GM12878 (cell line): ENCODE results near the gene DZANK1. TPM values are rescaled to one million over a fixed set of nuclear protein-coding genes. Genes with fewer than 3 reads are reported as not detected.

ENCODE experiments used
- ATAC-seq: fragments of 200-7000 bp; cut with Tn5 transposase; 3 replicates; pipeline ENCODE4 v1.9.1; 2020; ENCODE audit warnings: mild to moderate bottlenecking, moderate library complexity
- BruUV-seq: library from RNA; stranded (reverse); fragments of 400-500 nt; replicated peaks from 2 replicates; lab custom pipeline; 2021; lab: Mats Ljungman, UMichigan
- CTCF ChIA-PET: fragments of 300-600 bp; sonication (Branson Sonifier 250); formaldehyde crosslinking; extraction: SDS; loops from one replicate; lab custom pipeline; 2021; ENCODE audit warnings: inconsistent platforms; lab: Yijun Ruan, JAX
- POLR2A ChIA-PET: fragments of 350-600 bp; formaldehyde crosslinking; extraction: SDS; loops from one replicate; lab custom pipeline; 2021; ENCODE audit warnings: inconsistent platforms; lab: Charles Lee
- RAD21 ChIA-PET: fragments of 300-600 bp; sonication (Branson Sonifier 250); formaldehyde crosslinking; loops from one replicate; lab custom pipeline; 2023; ENCODE audit warnings: antibody characterized with exemption; ENCODE audit not compliant: unreplicated experiment; lab: Charles Lee
- SMC1A ChIA-PET: fragments of 300-600 bp; sonication (Branson Sonifier 250); formaldehyde crosslinking; loops from one replicate; lab custom pipeline; 2023; ENCODE audit not compliant: unreplicated experiment, uncharacterized antibody; lab: Charles Lee
- DNase-seq: peaks from one replicate; pipeline ENCODE4 v3.0.0-alpha.2; 2011; ENCODE audit warnings: low read depth, low spot score
- FAIRE-seq: peaks from 3 replicates; lab custom pipeline; 2011; peaks lifted over from hg19 to GRCh38; lab: Jason Lieb, UNC
- H2AFZ ChIP-seq: 2 replicates; pipeline ENCODE4 v1.6.0; 2011; ENCODE audit warnings: low read depth, low read length, control low read depth; ENCODE audit not compliant: control insufficient read depth
- H3K27ac ChIP-seq: 2 replicates; pipeline ENCODE4 v1.5.1; 2011; ENCODE audit warnings: control low read depth; ENCODE audit not compliant: control insufficient read depth, insufficient read depth
- H3K27me3 ChIP-seq, 2 experiments: replicated peaks in 1 of 2; 2 replicates each; pipeline versions ENCODE4 v1.6.0 to v1.6.1; 2011; ENCODE audit warnings: low read length in 1 of 2; ENCODE audit not compliant: control insufficient read depth in 2 of 2, insufficient read depth in 2 of 2
- H3K36me3 ChIP-seq, 2 experiments: 2 replicates each; pipeline ENCODE4 v1.5.1; 2011; ENCODE audit warnings: low read length in 1 of 2; ENCODE audit not compliant: control insufficient read depth in 2 of 2, insufficient read depth in 2 of 2
- H3K4me1 ChIP-seq: 2 replicates; pipeline ENCODE4 v1.6.1; 2011; ENCODE audit warnings: mild to moderate bottlenecking, low read length, moderate library complexity, mixed read lengths; ENCODE audit not compliant: control insufficient read depth, insufficient read depth
- H3K4me2 ChIP-seq: 2 replicates; pipeline ENCODE4 v1.6.0; 2011; ENCODE audit warnings: control low read depth; ENCODE audit not compliant: control insufficient read depth, insufficient read depth
- H3K4me3 ChIP-seq: fragments of 200-600 bp; sonication (generic); 2 replicates; pipeline ENCODE4 v1.5.1; 2016
- H3K79me2 ChIP-seq: 2 replicates; pipeline ENCODE4 v1.6.0; 2011; ENCODE audit warnings: low read length; ENCODE audit not compliant: control insufficient read depth, insufficient read depth
- H3K9ac ChIP-seq: 2 replicates; pipeline ENCODE4 v1.8.0; 2011; ENCODE audit warnings: low read length, control low read depth, mixed read lengths; ENCODE audit not compliant: control insufficient read depth, insufficient read depth
- H3K9me3 ChIP-seq: replicated peaks from 3 replicates; pipeline ENCODE4 v1.5.1; 2011; ENCODE audit warnings: mild to moderate bottlenecking, low read length; ENCODE audit not compliant: control insufficient read depth, insufficient read depth
- H4K20me1 ChIP-seq: 2 replicates; pipeline ENCODE4 v1.6.0; 2011; ENCODE audit not compliant: control insufficient read depth, insufficient read depth
- BCLAF1 ChIP-seq: fragments of 450-650 bp; IDR thresholded peaks from 2 replicates; pipeline ENCODE4 v1.6.1; 2017; ENCODE audit warnings: antibody characterized with exemption, mild to moderate bottlenecking, moderate library complexity
- BHLHE40 ChIP-seq, 2 experiments: fragments of 450-650 bp in 1 of 2; IDR thresholded peaks; 2 replicates each; pipeline ENCODE4 v1.6.1; 2011 to 2017; ENCODE audit warnings: low read depth in 2 of 2, borderline replicate concordance in 1 of 2, improper control_type of control experiment in 1 of 2, low read length in 1 of 2, mild to moderate bottlenecking in 1 of 2
- EED ChIP-seq: sonication (generic); IDR thresholded peaks from 2 replicates; pipeline ENCODE4 v1.6.1; 2016; ENCODE audit warnings: antibody characterized with exemption, low read depth
- HDGF ChIP-seq: fragments of 450-650 bp; IDR thresholded peaks from 2 replicates; pipeline ENCODE4 v1.6.1; 2016; ENCODE audit warnings: antibody characterized with exemption
- IKZF1 ChIP-seq: fragments of 450-650 bp; conservative IDR thresholded peaks from 2 replicates; pipeline ENCODE4 v1.6.1; 2017; ENCODE audit warnings: antibody characterized with exemption, mild to moderate bottlenecking
- IKZF2 ChIP-seq, 2 experiments: fragments of 450-650 bp; IDR thresholded peaks; 2 replicates each; pipeline ENCODE4 v1.6.1; 2017; ENCODE audit warnings: mild to moderate bottlenecking in 2 of 2, moderate library complexity in 2 of 2
- NR2F1 ChIP-seq: fragments of 450-650 bp; conservative IDR thresholded peaks from 2 replicates; pipeline ENCODE4 v1.6.1; 2017; ENCODE audit warnings: mild to moderate bottlenecking
- SIN3A ChIP-seq: IDR thresholded peaks from 2 replicates; pipeline ENCODE4 v1.6.1; 2012; ENCODE audit warnings: low read depth, low read length, improper control_type of control experiment
- SIX5 ChIP-seq: IDR thresholded peaks from 2 replicates; pipeline ENCODE4 v1.6.1; 2011; ENCODE audit warnings: mild to moderate bottlenecking, low read depth, low read length, moderate library complexity; ENCODE audit not compliant: severe bottlenecking
- SMARCA5 ChIP-seq: fragments of 450-650 bp; IDR thresholded peaks from 2 replicates; pipeline ENCODE4 v1.6.1; 2017; ENCODE audit warnings: mild to moderate bottlenecking
- TARDBP ChIP-seq: IDR thresholded peaks from 2 replicates; pipeline ENCODE4 v1.6.1; 2016; ENCODE audit warnings: borderline replicate concordance
- YY1 ChIP-seq: IDR thresholded peaks from 2 replicates; pipeline ENCODE4 v1.6.1; 2011; ENCODE audit warnings: low read depth, mild to moderate bottlenecking, low read length
- whole genome bisulfite sequencing: methylation state at CpG from one replicate; pipeline ENCODE4 v1.1.6; 2016; ENCODE audit warnings: low lambda C conversion rate; ENCODE audit not compliant: insufficient replicate concordance, insufficient coverage; ENCODE audit errors: missing lambda C conversion rate; 5-methylcytosine and 5-hydroxymethylcytosine counted together
- in situ Hi-C: fragments of 300-500 bp; cut with MboI; formaldehyde crosslinking; loops from 9 replicates; pipeline ENCODE4 v1.14.3; 2018; ENCODE audit warnings: mixed read lengths
- intact Hi-C: fragments of 100-400 bp; cut with micrococcal nuclease; formaldehyde crosslinking; loops from one replicate; pipeline ENCODE4 v1.14.2; 2022; ENCODE audit not compliant: unreplicated experiment
- polyA plus RNA-seq, 11 experiments: library from polyadenylated mRNA; depleted of rRNA in 4 of 11; unstranded in 6 of 11; stranded (reverse) in 5 of 11; fragments of >200 nt; fragmentation: Nextera tagmentation in 4 of 11; fragmentation: Illumina TruSeq in 1 of 11; extraction: Ambion mirVana in 4 of 11; extraction: Trizol in 1 of 11; gene quantifications; 1 replicate in 1 of 11; 2 replicates in 10 of 11; pipeline versions ENCODE4 v1.2.1 to v1.2.3, GENCODE V29; 2011 to 2016; ENCODE audit warnings: inconsistent platforms in 2 of 11, missing spikeins in 2 of 11, low read depth in 1 of 11
- total RNA-seq, 4 experiments: library from RNA; depleted of rRNA in 3 of 4; stranded (reverse); fragments of >200 nt in 3 of 4; fragmentation: Illumina TruSeq in 1 of 4; extraction: Trizol in 1 of 4; gene quantifications; 2 replicates each; pipeline versions ENCODE4 v1.2.1 to v1.2.3, GENCODE V29; 2013 to 2021
- TF ChIP-seq, protein P1 (sequence below): fragments of 450-650 bp; IDR thresholded peaks from 2 replicates; pipeline ENCODE4 v1.6.1; 2016; ENCODE audit warnings: mild to moderate bottlenecking, moderate library complexity, borderline replicate concordance

The DZANK1 gene
- total and polyA plus RNA-seq, 10 of the 15 experiments (the other 5 are each of a cell fraction or from before 2014, with no cell fraction given) = 3.6 to 12.6 (median 6.5) TPM

GRCh38 chr20:18496740-18497592, 30.1 kb upstream of the DZANK1 start, which contains the start of gene RBBP9:
TSS of gene RBBP9 (minus strand) at chr20:18497225. CDS start at chr20:18497167, 58 bp downstream.
- 4% methylated on average over 31 of the region's 31 CpGs for WGBS
- ATAC-seq (peak; percentile 100), DNase-seq (peak; percentile 31), FAIRE-seq (peak; percentile 27)
- in situ Hi-C loops = no loop called here
- Histone ChIP-seq H4K20me1 (no peaks in the 10 kb centered on the region), H2AFZ (peak within 1 kb of the TSS; percentile 94), H3K36me3 (0 out of 4 replicates have a peak, but pooled peaks cover 0 to 3% of the 10 kb centered on the region in 2 experiments), H3K9me3 (no peaks in the 10 kb centered on the region), H3K27me3 (no peaks in the 10 kb centered on the region), H3K4me3 (peak within 1 kb of the TSS; percentile 73), H3K4me2 (peak within 1 kb of the TSS; percentile 1), H3K79me2 (no peaks in the 10 kb centered on the region), H3K27ac (peak within 1 kb of the TSS; percentile 45), H3K4me1 (no peaks in the 10 kb centered on the region), H3K9ac (peak within 1 kb of the TSS; percentile 58)
- CTCF ChIA-PET = interaction anchor here (0.7 to 5.2 kb wide), 7 partner anchors 8 to 83 kb away, joined by 3 to 46 read pairs (median 4); partner anchors contain the start of genes DZANK1, POLR3F and SEC23B
- POLR2A ChIA-PET = interaction anchor here (0.7 to 4.7 kb wide), 6 partner anchors 9 to 209 kb away, joined by 3 to 96 read pairs (median 6); partner anchors contain the start of genes DZANK1, POLR3F, SEC23B and SMIM26
- RAD21 ChIA-PET = interaction anchor here (1.0 to 4.0 kb wide), 11 partner anchors 8 to 926 kb away, joined by 3 to 67 read pairs (median 4); partner anchors contain the start of genes DZANK1, POLR3F and SEC23B
- BruUV-seq = no TSS peak
- SMC1A ChIA-PET = interaction anchor here (0.9 to 3.9 kb wide), 10 partner anchors 10 to 84 kb away, joined by 3 to 83 read pairs (median 5); partner anchors contain the start of genes DZANK1, POLR3F and SEC23B
- intact Hi-C loops = loop anchor here (1.0 to 2.0 kb wide), 2 partner anchors 10 to 70 kb away; partner anchors contain the start of genes SEC23B and SMIM26
- peak in 1 of 2 experiments; percentile 31; a peak in 1 of 4 replicates for TF ChIP-seq BHLHE40 (IDR thresholded peaks at IDR 0.05; ENCODE audit: borderline replicate concordance in 1 of 2, low read depth in 2 of 2, low read length in 1 of 2)
- TF ChIP-seq YY1 = peak; percentile 92
- no peak for TF ChIP-seq NR2F1
- TF ChIP-seq TARDBP = peak; percentile 76; the same call in 1 of the 2 replicates
- peak; percentile 86 for TF ChIP-seq IKZF1
- TF ChIP-seq SMARCA5 = 0 out of 2 replicates have a peak, but pooled peaks have one; percentile 41
- peak; percentile 46 to 52; a peak in 3 of 4 replicates for TF ChIP-seq IKZF2 (IDR thresholded peaks at IDR 0.05)
- peak; percentile 59; the same call in 1 of the 2 replicates for TF ChIP-seq HDGF
- no peak for TF ChIP-seq BCLAF1
- TF ChIP-seq, protein P1, sequence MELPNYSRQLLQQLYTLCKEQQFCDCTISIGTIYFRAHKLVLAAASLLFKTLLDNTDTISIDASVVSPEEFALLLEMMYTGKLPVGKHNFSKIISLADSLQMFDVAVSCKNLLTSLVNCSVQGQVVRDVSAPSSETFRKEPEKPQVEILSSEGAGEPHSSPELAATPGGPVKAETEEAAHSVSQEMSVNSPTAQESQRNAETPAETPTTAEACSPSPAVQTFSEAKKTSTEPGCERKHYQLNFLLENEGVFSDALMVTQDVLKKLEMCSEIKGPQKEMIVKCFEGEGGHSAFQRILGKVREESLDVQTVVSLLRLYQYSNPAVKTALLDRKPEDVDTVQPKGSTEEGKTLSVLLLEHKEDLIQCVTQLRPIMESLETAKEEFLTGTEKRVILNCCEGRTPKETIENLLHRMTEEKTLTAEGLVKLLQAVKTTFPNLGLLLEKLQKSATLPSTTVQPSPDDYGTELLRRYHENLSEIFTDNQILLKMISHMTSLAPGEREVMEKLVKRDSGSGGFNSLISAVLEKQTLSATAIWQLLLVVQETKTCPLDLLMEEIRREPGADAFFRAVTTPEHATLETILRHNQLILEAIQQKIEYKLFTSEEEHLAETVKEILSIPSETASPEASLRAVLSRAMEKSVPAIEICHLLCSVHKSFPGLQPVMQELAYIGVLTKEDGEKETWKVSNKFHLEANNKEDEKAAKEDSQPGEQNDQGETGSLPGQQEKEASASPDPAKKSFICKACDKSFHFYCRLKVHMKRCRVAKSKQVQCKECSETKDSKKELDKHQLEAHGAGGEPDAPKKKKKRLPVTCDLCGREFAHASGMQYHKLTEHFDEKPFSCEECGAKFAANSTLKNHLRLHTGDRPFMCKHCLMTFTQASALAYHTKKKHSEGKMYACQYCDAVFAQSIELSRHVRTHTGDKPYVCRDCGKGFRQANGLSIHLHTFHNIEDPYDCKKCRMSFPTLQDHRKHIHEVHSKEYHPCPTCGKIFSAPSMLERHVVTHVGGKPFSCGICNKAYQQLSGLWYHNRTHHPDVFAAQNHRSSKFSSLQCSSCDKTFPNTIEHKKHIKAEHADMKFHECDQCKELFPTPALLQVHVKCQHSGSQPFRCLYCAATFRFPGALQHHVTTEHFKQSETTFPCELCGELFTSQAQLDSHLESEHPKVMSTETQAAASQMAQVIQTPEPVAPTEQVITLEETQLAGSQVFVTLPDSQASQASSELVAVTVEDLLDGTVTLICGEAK = peak; percentile 66; the same call in 1 of the 2 replicates
- TF ChIP-seq EED = 0 out of 2 replicates have a peak, but pooled peaks have one; percentile 26
- TF ChIP-seq SIN3A = peak; percentile 71; the same call in 1 of the 2 replicates
- peak; percentile 84 for TF ChIP-seq SIX5
